ENCODE data around the gene GHDC.

DNA sequence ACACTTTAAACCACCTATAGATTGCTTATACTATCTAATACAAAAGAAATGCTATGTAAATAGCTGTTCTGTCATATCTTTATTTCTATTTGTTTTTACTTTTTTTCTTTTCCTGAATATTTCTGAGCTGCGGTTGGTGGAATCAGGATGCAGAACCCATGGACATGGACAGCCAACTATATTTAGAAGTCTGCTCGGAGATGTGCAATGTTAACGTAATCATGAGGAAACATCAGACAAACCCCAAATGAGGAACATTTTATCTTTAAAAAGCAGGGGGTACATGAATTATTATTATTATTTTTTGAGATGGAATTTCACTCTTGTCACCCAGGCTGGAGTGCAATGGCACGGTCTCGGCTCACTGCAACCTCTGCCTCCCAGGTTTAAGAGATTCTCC, 31.4 kb upstream of the GHDC start:
- no peak for TF ChIP-seq EZH2 (IDR thresholded peaks at IDR 0.05; ENCODE audit: insufficient read depth, poor library complexity, severe bottlenecking)
- no peak for TF ChIP-seq EZH2phosphoT487 (IDR thresholded peaks at IDR 0.05; ENCODE audit: insufficient read depth, low read depth)
